ENCODE measurements around the gene UBE4A.

The UBE4A gene

GRCh38 chr11:118382954-118383353 lies 23.6 kb downstream of the UBE4A start:
- intact Hi-C loops (cut with DNase I; ENCODE audit: low total_unique reads): no loop called here
- no peaks in the 10 kb centered on the region for H3K4me1 ChIP-seq
- H3K36me3 ChIP-seq: peaks cover 94 to 100% (median 97%) of the 10 kb centered on the region in 3 donors
- H3K4me3 ChIP-seq: no peak overlapping the region
- H3K9me3 ChIP-seq: no peaks in the 10 kb centered on the region
- no peaks in the 10 kb centered on the region for H3K27me3 ChIP-seq
- no peak overlapping the region for H3K27ac ChIP-seq
- TF ChIP-seq, protein P1, sequence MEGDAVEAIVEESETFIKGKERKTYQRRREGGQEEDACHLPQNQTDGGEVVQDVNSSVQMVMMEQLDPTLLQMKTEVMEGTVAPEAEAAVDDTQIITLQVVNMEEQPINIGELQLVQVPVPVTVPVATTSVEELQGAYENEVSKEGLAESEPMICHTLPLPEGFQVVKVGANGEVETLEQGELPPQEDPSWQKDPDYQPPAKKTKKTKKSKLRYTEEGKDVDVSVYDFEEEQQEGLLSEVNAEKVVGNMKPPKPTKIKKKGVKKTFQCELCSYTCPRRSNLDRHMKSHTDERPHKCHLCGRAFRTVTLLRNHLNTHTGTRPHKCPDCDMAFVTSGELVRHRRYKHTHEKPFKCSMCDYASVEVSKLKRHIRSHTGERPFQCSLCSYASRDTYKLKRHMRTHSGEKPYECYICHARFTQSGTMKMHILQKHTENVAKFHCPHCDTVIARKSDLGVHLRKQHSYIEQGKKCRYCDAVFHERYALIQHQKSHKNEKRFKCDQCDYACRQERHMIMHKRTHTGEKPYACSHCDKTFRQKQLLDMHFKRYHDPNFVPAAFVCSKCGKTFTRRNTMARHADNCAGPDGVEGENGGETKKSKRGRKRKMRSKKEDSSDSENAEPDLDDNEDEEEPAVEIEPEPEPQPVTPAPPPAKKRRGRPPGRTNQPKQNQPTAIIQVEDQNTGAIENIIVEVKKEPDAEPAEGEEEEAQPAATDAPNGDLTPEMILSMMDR (IDR thresholded peaks at IDR 0.05): no peak
- DNase-seq: no peak

DNA sequence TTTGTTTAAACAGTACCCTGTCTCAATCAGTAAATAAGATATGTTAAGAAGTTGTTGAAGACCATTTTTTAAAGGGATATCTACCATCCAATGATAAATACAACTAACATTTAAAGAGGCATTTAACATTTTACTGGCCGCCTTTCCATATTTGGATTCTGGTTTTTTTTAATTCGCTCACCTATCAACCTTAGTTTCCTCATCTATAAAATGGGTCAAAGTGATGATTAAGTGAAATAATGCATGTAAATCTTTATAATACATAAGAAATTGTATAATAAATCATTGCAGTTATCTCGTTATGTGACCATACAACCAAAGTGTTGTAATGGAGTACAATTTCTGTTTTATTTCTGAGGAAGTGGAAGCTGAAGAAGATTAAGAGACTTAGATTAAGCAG lies 24.3 kb downstream of the UBE4A start:
- no peaks in the 10 kb centered on the region for H3K4me1 ChIP-seq
- H3K9me3 ChIP-seq: no peaks in the 10 kb centered on the region
- no peak overlapping the region for H3K27ac ChIP-seq
- TF ChIP-seq, protein P1 (IDR thresholded peaks at IDR 0.05): no peak
- intact Hi-C loops (cut with DNase I; ENCODE audit: low total_unique reads): no loop called here
- no peak overlapping the region for H3K4me3 ChIP-seq
- no peak for DNase-seq
- H3K27me3 ChIP-seq: no peaks in the 10 kb centered on the region
- H3K36me3 ChIP-seq: peaks cover 93 to 100% (median 97%) of the 10 kb centered on the region in 3 donors

GRCh38 chr11:118396097-118396501 lies 36.7 kb downstream of the UBE4A start:
- peaks cover 0 to 6% (median 4%) of the 10 kb centered on the region in 4 donors for H3K4me1 ChIP-seq

GRCh38 chr11:118397448-118397847 lies 38.0 kb downstream of the UBE4A start:
- TF ChIP-seq, protein P1 (IDR thresholded peaks at IDR 0.05): no peak
- no peaks in the 10 kb centered on the region for H3K27me3 ChIP-seq
- peaks cover 0 to 8% (median 7%) of the 10 kb centered on the region in 4 donors for H3K4me1 ChIP-seq
- no peak overlapping the region for H3K27ac ChIP-seq
- no peaks in the 10 kb centered on the region for H3K9me3 ChIP-seq
- no peak overlapping the region for H3K4me3 ChIP-seq
- intact Hi-C loops (cut with DNase I; ENCODE audit: low total_unique reads): no loop called here
- no peak for DNase-seq
- peaks cover 41 to 52% (median 51%) of the 10 kb centered on the region in 3 donors for H3K36me3 ChIP-seq

More at GRCh38 chr11:118396097-118396501, 36.7 kb downstream of the UBE4A start:
- intact Hi-C loops (cut with DNase I; ENCODE audit: low total_unique reads): no loop called here
- no peak overlapping the region for H3K27ac ChIP-seq
- TF ChIP-seq, protein P1 (IDR thresholded peaks at IDR 0.05): no peak
- peaks cover 52 to 66% (median 62%) of the 10 kb centered on the region in 3 donors for H3K36me3 ChIP-seq
- no peaks in the 10 kb centered on the region for H3K27me3 ChIP-seq
- H3K9me3 ChIP-seq: no peaks in the 10 kb centered on the region
- no peak for DNase-seq
- no peak overlapping the region for H3K4me3 ChIP-seq

- peaks cover 0 to 21% (median 19%) of the 10 kb centered on the region in 4 donors for H3K4me1 ChIP-seq
- no peak overlapping the region for H3K4me3 ChIP-seq
- H3K9me3 ChIP-seq: no peaks in the 10 kb centered on the region
- TF ChIP-seq, protein P1 (IDR thresholded peaks at IDR 0.05): no peak
- intact Hi-C loops (cut with DNase I; ENCODE audit: low total_unique reads): no loop called here
- no peaks in the 10 kb centered on the region for H3K27me3 ChIP-seq
- H3K36me3 ChIP-seq: peaks cover 26 to 37% (median 35%) of the 10 kb centered on the region in 3 donors
- H3K27ac ChIP-seq: no peak overlapping the region
- no peak for DNase-seq
These were observed 39.6 kb downstream of the UBE4A start for GRCh38 chr11:118398791-118399559.
